ENCODE measurements around the gene BBS7.

The BBS7 gene

GRCh38 chr4:121869841-121870822 is at the start of gene BBS7:
Gene BBS7 (minus strand): TSS chr4:121870474. CDS start chr4:121870313, 161 bp downstream.
- peak; percentile 98 for DNase-seq

DNA sequence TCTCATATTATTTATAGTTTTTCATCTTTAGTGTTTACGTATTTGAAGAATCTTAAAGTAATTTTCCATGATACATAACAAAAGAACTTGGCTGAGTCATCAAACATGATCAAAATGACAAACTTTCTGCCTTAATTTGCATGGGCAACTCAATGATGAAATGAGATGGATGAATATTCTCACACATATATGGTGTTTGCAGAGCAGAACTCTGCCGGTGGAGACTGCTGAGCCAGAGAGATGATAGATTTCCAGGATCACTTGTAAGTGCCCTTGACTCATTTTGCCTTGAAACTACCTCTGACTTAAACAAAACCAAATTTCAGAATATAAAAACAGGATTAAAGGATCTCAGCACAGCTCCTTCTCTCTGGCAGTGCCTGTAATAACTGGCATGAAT is 43.4 kb upstream of the BBS7 start:
- no peak for DNase-seq

DNA sequence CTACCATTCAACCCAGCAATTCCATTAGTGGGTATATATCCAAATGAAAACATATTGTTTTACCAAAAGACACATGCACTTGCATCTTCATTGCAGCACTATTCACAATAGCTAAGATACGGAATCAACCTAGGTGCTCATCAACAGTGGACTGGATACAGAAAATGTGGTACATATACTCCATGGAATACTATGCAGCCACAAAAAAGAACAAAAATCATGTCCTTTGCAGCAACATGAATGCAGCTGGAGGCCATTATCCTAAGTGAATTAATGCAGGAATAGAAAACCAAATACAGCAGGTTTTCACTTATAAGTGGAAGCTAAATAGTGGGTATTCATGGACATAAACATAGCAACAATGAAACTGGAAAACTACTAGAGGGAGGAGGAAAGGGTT is 38.1 kb upstream of the BBS7 start:
- DNase-seq = no peak

DNA sequence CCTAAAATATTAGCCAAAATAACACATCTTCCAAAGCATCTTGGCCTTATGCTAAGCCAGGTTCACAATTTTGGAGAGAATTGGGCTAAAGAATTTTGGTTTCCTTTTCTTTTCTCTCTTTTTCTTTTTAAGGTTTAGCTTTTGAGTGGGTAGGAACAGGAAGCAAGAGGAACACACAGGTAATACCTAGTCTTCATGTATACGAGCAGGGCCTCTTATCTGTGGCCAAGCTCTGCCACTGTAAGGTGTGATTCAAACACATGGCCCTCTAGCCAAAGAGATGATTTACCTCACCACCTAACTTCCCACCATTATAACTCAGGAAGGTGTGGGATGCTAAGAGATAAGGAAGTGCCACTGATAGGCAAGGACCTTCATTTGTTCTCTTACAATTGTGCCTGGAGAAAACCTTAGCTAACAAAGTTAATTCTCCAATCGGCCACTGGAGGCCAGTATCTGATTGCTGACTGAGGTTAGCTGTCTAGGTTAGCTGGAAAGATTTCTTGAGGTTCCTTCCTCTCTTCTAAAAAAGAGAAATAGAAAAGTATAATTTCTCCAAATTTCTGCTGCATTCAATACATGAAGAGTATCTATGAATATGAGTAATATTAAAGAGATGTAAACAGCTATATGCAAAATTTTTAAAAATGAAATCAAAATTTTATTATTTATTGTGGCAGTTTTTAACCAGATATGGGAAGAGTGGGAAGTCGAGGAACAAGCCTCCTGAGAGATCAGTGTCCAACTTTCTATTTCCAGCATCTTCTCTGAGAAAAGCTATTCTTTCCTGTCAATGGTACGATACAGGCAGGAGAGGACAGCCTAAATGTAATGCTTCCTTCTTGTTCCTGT is 30.1 kb upstream of the BBS7 start:
- peak; percentile 58 for DNase-seq

GRCh38 chr4:121898150-121898549 is 27.9 kb upstream of the BBS7 start:
- peak; percentile 9 for DNase-seq

- no peak for DNase-seq
Observed at GRCh38 chr4:121888134-121888533, 17.9 kb upstream of the BBS7 start.

DNA sequence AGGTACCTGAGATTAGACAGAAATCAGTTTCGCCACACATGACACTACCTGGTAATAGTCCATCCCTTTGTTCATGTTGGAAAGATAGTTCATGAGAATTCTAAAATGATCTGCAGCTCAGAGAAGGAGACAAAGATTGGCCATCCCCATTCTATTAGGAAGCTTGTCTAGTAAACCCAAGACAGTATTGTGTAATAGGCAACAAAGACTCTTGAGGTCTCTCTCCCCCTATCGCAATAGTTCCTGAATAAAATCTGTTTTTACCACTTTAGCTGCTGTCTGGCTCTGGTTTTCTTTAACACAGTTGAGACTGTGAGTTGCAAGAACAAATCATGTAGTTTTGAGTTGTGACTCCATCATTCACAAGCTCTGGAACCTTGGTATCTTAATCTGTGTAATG is 14.8 kb upstream of the BBS7 start:
- DNase-seq = no peak

DNA sequence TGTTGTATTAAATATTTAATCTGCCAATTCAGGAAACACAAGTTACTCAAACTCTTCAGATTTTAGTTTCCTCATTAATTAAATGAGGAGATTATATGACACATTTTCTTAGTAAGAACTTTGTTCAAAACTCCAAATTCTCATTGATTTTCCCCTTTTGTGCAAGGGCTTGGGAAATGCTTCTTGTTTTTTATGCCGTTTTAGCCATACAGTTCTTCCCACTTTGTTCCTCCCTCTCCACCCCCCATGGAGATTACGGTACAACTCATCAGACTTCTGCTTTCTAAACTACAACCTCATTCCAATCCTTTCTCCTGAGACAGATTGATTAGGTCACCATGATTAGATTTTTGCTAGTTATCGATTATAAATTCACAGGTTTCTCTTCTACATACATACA is 10.9 kb upstream of the BBS7 start:
- DNase-seq = no peak

DNA sequence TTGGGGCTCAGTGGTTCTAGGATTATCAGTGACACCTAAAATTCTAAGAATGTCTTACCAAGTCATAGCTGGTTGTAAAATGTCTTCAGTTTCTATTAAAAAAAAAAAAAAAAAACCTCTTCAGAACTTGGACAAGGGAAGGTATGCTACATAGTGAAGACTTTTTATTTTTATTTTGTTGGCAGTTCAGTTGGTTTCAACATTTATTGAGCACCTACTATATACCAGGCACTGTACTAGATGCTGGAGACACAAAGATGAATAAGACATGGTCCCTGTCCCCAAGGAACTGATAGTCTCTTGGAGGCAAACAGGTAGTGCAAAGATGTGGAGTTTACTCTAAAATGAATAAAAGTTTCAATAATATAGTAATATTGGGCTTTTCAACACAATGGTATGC is 8.9 kb upstream of the BBS7 start:
- DNase-seq = no peak

GRCh38 chr4:121877041-121877773 is 6.9 kb upstream of the BBS7 start:
- DNase-seq = no peak

- no peak for DNase-seq
Observed at GRCh38 chr4:121876070-121876469, 5.8 kb upstream of the BBS7 start.

GRCh38 chr4:121875652-121876051 is 5.4 kb upstream of the BBS7 start:
- DNase-seq = no peak

GRCh38 chr4:121873604-121874003 is 3.3 kb upstream of the BBS7 start:
- DNase-seq = no peak

DNA sequence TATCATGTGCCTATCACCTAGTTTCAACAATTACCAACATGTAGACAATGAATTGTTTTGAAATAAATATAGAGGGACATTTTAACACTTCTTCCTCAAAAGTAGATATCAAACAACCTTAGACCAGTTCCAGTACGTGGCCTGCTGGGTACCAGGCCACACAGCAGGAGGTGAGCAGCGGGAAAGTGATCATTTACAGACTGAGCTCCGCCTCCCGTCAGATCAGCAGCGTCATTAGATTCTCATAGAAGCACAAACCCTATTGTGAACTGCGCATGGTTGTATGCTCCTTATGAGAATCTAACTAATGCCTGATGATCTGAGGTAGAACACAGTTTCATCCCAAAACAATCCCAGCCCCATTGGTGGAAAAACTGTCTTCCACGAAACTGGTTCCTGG is 6.5 kb downstream of the BBS7 start:
- DNase-seq = no peak

DNA sequence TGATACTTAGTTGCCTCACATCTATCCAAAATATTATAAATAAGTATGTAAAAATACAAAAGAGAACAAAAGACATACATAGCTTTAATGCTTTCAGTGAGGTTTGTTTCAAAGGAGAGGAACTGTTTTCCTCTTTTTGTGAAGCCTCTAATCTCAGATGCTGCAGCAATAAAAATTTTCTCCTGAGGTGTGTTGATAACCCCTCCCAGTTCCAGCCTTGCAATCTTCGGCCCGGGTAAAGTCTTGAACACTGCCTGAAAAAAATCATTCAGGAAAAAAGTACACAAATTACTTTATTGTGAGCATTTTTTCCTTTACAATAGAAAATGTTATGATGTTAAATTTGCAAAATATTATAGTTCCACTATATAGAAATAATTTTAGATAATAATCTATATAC is 8.8 kb downstream of the BBS7 start:
- no peak for DNase-seq

- no peak for DNase-seq
Observed at GRCh38 chr4:121860121-121860520, 10.2 kb downstream of the BBS7 start.

GRCh38 chr4:121851354-121851753 is 18.9 kb downstream of the BBS7 start:
- no peak for DNase-seq

DNA sequence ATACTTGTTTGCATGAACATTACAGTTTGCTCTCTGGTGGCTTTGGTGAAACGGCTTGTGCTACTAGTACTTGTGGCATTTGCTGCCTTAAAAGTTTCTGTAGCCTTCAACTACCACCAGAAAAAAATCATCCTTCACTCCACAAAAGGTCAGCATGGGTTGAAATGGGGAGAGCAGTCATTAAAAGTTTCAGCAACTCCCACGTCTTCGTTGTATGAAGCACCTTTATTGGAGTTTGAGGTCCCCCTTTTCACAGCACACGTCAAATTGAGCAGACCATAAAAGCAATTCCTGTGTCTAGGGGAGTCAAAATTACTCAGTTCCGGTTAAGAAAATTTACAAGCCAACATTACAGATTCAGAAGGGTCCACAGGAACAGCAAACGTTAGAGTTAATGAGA is 23.6 kb downstream of the BBS7 start:
- DNase-seq = peak; percentile 8

GRCh38 chr4:121842862-121843261 is 27.4 kb downstream of the BBS7 start:
- DNase-seq = no peak

DNA sequence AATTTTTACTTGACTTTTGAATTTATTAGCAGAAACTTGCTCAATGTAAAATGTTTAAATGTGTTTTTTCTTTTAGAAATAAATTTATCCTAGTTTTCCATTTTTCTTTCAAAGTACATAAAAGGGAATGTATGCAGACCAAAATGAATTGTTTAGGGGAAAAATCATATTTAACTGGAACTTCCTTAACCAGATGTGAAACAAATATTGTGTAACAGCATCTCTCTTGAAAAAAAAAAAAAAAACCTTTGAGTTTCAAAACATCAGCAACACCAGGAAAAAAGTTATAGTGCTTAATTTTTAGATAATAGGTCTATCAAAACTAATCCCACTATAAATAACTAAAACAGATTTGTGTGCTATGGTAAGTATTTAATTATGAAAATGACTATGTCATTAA is 32.1 kb downstream of the BBS7 start:
- DNase-seq = no peak

GRCh38 chr4:121829511-121829910 is 40.8 kb downstream of the BBS7 start:
- no peak for DNase-seq

DNA sequence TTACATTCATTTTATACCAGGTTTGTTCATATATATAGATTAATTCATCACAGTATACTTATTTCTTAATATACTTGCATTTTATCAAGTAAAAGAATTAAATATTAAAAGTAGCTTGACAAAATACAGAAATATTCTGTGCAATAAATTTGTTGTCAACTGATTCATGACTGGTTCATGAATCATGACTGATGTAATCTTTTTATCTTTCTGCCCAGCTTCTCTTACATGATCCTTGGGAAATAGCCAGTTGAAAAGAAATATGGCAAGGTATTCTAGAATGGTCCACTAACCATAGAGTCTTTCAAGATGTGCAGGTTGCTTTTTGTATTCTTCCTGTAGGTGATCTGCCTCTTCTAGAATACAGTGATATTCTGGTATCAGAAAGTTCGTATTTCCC is 42.4 kb downstream of the BBS7 start:
- no peak for DNase-seq

GRCh38 chr4:121824950-121825349 is 45.3 kb downstream of the BBS7 start:
- DNase-seq = no peak

Data from activated CD4-positive, alpha-beta T cell treated with anti-CD3 and anti-CD28 coated beads, Interleukin-2, amount 50 U/mL, for 16 hours (primary cell).